ENCODE data around the gene NEAT1.

Gene NEAT1

DNA sequence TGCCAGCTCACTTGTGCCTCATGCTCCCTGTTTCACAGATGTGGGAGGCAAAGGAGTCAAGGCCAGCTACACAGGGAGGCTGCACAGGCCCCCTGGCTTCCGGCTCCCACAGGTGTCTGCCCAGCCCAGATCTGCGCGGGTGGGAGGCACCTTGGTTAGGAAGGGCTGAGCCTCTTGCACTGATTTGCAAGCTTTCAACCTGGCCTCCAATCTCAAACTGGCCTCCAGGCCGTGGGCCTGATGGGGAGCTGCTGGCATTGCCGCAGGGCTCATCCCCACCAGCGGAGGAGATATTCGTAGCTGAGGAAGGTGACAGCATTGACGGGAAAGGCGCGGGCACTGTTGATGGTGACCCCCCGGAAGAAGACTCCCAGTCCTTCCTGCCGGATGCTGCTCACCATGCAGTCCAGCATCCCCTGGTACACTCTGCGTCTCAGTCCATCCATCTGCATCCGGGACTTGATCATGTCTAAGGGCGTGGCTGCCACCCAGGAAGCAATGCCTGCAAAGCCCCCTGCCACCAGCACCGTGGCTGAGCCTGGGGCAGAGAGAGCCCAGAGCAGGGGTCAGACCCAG, 46.4 kb upstream of the NEAT1 start:
- Histone ChIP-seq H3K36me3 (replicated peaks in 1 of 2; ENCODE audit: control insufficient read depth in 2 of 2, insufficient read depth in 2 of 2, low read length in 2 of 2) (no peaks in the 10 kb centered on the region), H3K4me2 (ENCODE audit: insufficient read depth, low read length, poor library complexity, severe bottlenecking) (no peak overlapping the region), H4K8ac (ENCODE audit: low read depth, low read length) (no peak overlapping the region), H2BK12ac (ENCODE audit: low read length) (peak overlapping the region; percentile 10), H3K27ac (replicated peaks; ENCODE audit: low read length) (no peak overlapping the region), H3K23ac (ENCODE audit: low read depth, low read length, poor library complexity) (no peak overlapping the region), H3K18ac (ENCODE audit: low read length) (no peak overlapping the region), H2BK5ac (ENCODE audit: low read length) (no peak overlapping the region), H2AK5ac (ENCODE audit: low read depth, low read length) (peak overlapping the region; percentile 75), H3K4ac (ENCODE audit: low read length) (peak overlapping the region; percentile 61), H3K9ac (ENCODE audit: low read depth, low read length, poor library complexity) (no peak overlapping the region), H3K4me1 (ENCODE audit: control insufficient read depth in 2 of 2, insufficient read depth in 1 of 2, low read depth in 1 of 2, low read length in 2 of 2) (no peaks in the 10 kb centered on the region), H3K79me1 (ENCODE audit: low read depth, low read length) (no peaks in the 10 kb centered on the region), H3K27me3 (ENCODE audit: control insufficient read depth in 3 of 3, insufficient read depth in 3 of 3, low read depth in 1 of 3, low read length in 3 of 3) (peaks cover 0 to 19% (median 0%) of the 10 kb centered on the region in 3 experiments), H3K14ac (ENCODE audit: low read length) (no peak overlapping the region), H3K9me3 (replicated peaks in 1 of 2; ENCODE audit: control insufficient read depth in 2 of 2, insufficient read depth in 1 of 2, low read depth in 1 of 2, low read length in 2 of 2) (peaks cover 0 to 2% of the 10 kb centered on the region in 2 donors), H2BK15ac (ENCODE audit: low read length) (peak overlapping the region; percentile 26), H4K91ac (ENCODE audit: low read depth, low read length, poor library complexity) (peak overlapping the region; percentile 3), H2BK120ac (ENCODE audit: low read depth, low read length) (no peak overlapping the region), H3K4me3 (ENCODE audit: low read length in 2 of 2) (no peak overlapping the region), H2AFZ (ENCODE audit: low read length) (no peak overlapping the region)
- no peak for DNase-seq (ENCODE audit: low spot score)
- WGBS, 2 donors (ENCODE audit: extremely low coverage in 2 of 2, insufficient read length in 2 of 2, insufficient replicate concordance in 1 of 2) = no CpG with 5 or more reads among the region's 16 CpGs

DNA sequence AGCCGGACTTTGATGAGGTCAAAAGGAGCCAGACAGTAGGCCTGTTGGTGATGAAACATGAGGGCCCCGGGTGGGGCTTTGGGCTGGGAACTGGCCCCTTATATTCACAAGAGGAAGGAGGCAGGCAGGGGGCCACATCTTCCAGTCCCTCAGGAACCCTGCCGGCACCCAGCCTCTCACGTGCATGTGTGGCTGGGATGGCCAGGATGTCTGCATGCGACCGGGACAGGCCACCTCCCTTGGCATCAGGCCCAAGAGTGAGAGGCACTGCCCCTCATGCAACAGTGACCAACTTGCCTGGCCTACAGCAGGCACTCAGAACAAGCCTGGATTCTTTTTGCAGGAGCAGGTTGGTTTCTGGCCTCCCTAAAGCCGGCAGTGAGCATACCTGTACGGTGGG, 45.6 kb upstream of the NEAT1 start:
- Histone ChIP-seq H3K4me2 (ENCODE audit: insufficient read depth, low read length, poor library complexity, severe bottlenecking) (no peak overlapping the region), H3K27ac (replicated peaks; ENCODE audit: low read length) (no peak overlapping the region), H3K79me1 (ENCODE audit: low read depth, low read length) (no peaks in the 10 kb centered on the region), H3K18ac (ENCODE audit: low read length) (no peak overlapping the region), H2AK5ac (ENCODE audit: low read depth, low read length) (peak overlapping the region; percentile 79), H3K9ac (ENCODE audit: low read depth, low read length, poor library complexity) (peak overlapping the region; percentile 37), H3K27me3 (ENCODE audit: control insufficient read depth in 3 of 3, insufficient read depth in 3 of 3, low read depth in 1 of 3, low read length in 3 of 3) (peaks cover 0 to 19% (median 0%) of the 10 kb centered on the region in 3 experiments), H3K9me3 (replicated peaks in 1 of 2; ENCODE audit: control insufficient read depth in 2 of 2, insufficient read depth in 1 of 2, low read depth in 1 of 2, low read length in 2 of 2) (peaks cover 0 to 2% of the 10 kb centered on the region in 2 donors), H4K91ac (ENCODE audit: low read depth, low read length, poor library complexity) (no peak overlapping the region), H3K23ac (ENCODE audit: low read depth, low read length, poor library complexity) (peak overlapping the region; percentile 17), H2AFZ (ENCODE audit: low read length) (no peak overlapping the region), H3K4ac (ENCODE audit: low read length) (no peak overlapping the region), H3K14ac (ENCODE audit: low read length) (no peak overlapping the region), H2BK12ac (ENCODE audit: low read length) (no peak overlapping the region), H2BK15ac (ENCODE audit: low read length) (no peak overlapping the region), H3K4me1 (ENCODE audit: control insufficient read depth in 2 of 2, insufficient read depth in 1 of 2, low read depth in 1 of 2, low read length in 2 of 2) (peaks cover 3 to 4% of the 10 kb centered on the region in 2 donors), H3K4me3 (ENCODE audit: low read length in 2 of 2) (no peak overlapping the region), H2BK120ac (ENCODE audit: low read depth, low read length) (peak overlapping the region; percentile 41), H3K36me3 (replicated peaks in 1 of 2; ENCODE audit: control insufficient read depth in 2 of 2, insufficient read depth in 2 of 2, low read length in 2 of 2) (no peaks in the 10 kb centered on the region), H4K8ac (ENCODE audit: low read depth, low read length) (no peak overlapping the region), H2BK5ac (ENCODE audit: low read length) (peak overlapping the region; percentile 50)
- no peak for DNase-seq (ENCODE audit: low spot score)
- WGBS, 2 donors (ENCODE audit: extremely low coverage in 2 of 2, insufficient read length in 2 of 2, insufficient replicate concordance in 1 of 2) = no CpG with 5 or more reads among the region's 8 CpGs

DNA sequence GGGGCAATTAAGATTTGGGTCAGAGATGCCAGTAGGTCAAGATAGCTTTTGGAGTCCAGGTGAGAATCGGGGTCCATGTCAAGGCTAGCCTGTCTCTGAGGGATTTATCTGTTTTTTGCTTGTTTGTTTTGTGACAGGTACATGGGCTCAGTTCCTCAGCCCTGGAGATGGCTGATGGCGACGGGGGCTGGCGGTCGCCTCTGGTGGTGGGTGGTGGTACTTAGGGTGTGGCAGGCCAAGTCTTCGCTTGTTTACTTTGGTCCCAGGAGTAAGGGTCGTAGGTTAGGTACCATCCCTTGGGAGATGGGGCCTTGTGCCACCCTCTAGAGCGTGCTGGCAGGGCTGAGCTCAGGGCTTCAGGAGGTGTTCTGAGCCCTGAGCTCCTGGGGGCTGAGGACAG, 44.8 kb upstream of the NEAT1 start:
- H2BK120ac ChIP-seq (ENCODE audit: low read depth, low read length) = no peak overlapping the region
- H2AK5ac ChIP-seq (ENCODE audit: low read depth, low read length) = peak overlapping the region; percentile 79
- H3K18ac ChIP-seq (ENCODE audit: low read length) = peak overlapping the region; percentile 36
- no peaks in the 10 kb centered on the region for H3K36me3 ChIP-seq (replicated peaks in 1 of 2; ENCODE audit: control insufficient read depth in 2 of 2, insufficient read depth in 2 of 2, low read length in 2 of 2)
- H2BK12ac ChIP-seq (ENCODE audit: low read length) = no peak overlapping the region
- WGBS, 2 donors (ENCODE audit: extremely low coverage in 2 of 2, insufficient read length in 2 of 2, insufficient replicate concordance in 1 of 2) = no CpG with 5 or more reads among the region's 8 CpGs
- no peak for DNase-seq (ENCODE audit: low spot score)
- H3K4ac ChIP-seq (ENCODE audit: low read length) = no peak overlapping the region
- H3K9me3 ChIP-seq (replicated peaks in 1 of 2; ENCODE audit: control insufficient read depth in 2 of 2, insufficient read depth in 1 of 2, low read depth in 1 of 2, low read length in 2 of 2) = peaks cover 0 to 2% of the 10 kb centered on the region in 2 donors
- peaks cover 0 to 16% (median 0%) of the 10 kb centered on the region in 3 experiments for H3K27me3 ChIP-seq (ENCODE audit: control insufficient read depth in 3 of 3, insufficient read depth in 3 of 3, low read depth in 1 of 3, low read length in 3 of 3)
- H2BK15ac ChIP-seq (ENCODE audit: low read length) = peak overlapping the region; percentile 21
- H2AFZ ChIP-seq (ENCODE audit: low read length) = no peak overlapping the region
- H3K4me3 ChIP-seq (ENCODE audit: low read length in 2 of 2) = no peak overlapping the region
- peak overlapping the region; percentile 25 for H3K9ac ChIP-seq (ENCODE audit: low read depth, low read length, poor library complexity)
- H3K27ac ChIP-seq (replicated peaks; ENCODE audit: low read length) = no peak overlapping the region
- no peak overlapping the region for H3K4me2 ChIP-seq (ENCODE audit: insufficient read depth, low read length, poor library complexity, severe bottlenecking)
- H3K14ac ChIP-seq (ENCODE audit: low read length) = no peak overlapping the region
- H3K23ac ChIP-seq (ENCODE audit: low read depth, low read length, poor library complexity) = no peak overlapping the region
- H3K4me1 ChIP-seq (ENCODE audit: control insufficient read depth in 2 of 2, insufficient read depth in 1 of 2, low read depth in 1 of 2, low read length in 2 of 2) = peaks cover 11% of the 10 kb centered on the region in 2 donors
- H4K8ac ChIP-seq (ENCODE audit: low read depth, low read length) = no peak overlapping the region
- H2BK5ac ChIP-seq (ENCODE audit: low read length) = no peak overlapping the region
- no peaks in the 10 kb centered on the region for H3K79me1 ChIP-seq (ENCODE audit: low read depth, low read length)
- H4K91ac ChIP-seq (ENCODE audit: low read depth, low read length, poor library complexity) = no peak overlapping the region

DNA sequence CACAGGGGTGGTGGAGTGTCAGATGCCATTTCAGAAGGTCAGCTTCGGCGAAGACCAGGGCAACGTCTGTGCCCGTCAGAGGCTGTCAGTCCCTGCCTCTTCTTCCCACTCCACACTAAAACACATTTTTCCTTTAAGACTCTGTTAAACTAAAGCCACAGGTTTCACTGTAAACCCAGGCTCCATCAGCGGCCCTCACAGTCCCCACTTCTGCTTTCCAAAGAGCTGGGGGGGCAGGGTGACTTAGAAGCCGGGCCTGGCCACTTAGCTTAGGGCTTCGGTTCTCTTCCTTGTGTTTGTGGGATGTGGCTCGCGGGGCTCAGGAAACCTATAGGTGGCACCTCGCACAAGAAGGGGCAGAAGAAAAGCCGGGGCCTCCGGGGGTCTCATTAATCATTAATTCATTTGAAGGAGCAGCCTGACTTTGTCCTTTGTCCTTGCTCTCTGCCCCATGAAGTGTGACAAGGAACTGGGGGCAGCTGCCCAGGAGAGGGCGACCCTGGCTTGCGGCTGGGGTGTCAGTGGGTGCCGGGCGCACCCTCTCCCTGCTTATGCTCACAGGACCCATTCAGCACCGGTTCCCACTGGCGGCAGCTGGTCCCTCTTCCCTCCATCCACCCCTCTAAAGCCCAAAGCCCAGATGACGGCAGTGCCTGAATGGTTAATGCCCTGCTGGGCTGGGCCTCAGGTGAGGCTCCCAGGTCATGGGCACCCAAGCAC, 44.2 kb upstream of the NEAT1 start:
- no peak overlapping the region for H3K4ac ChIP-seq (ENCODE audit: low read length)
- H2BK12ac ChIP-seq (ENCODE audit: low read length) = no peak overlapping the region
- peaks cover 0 to 2% of the 10 kb centered on the region in 2 donors for H3K9me3 ChIP-seq (replicated peaks in 1 of 2; ENCODE audit: control insufficient read depth in 2 of 2, insufficient read depth in 1 of 2, low read depth in 1 of 2, low read length in 2 of 2)
- H2BK120ac ChIP-seq (ENCODE audit: low read depth, low read length) = no peak overlapping the region
- H3K36me3 ChIP-seq (replicated peaks in 1 of 2; ENCODE audit: control insufficient read depth in 2 of 2, insufficient read depth in 2 of 2, low read length in 2 of 2) = no peaks in the 10 kb centered on the region
- no peak overlapping the region for H2BK5ac ChIP-seq (ENCODE audit: low read length)
- no peak overlapping the region for H3K9ac ChIP-seq (ENCODE audit: low read depth, low read length, poor library complexity)
- H3K4me3 ChIP-seq (ENCODE audit: low read length in 2 of 2) = no peak overlapping the region
- no peak overlapping the region for H3K4me2 ChIP-seq (ENCODE audit: insufficient read depth, low read length, poor library complexity, severe bottlenecking)
- no peak overlapping the region for H4K8ac ChIP-seq (ENCODE audit: low read depth, low read length)
- peak overlapping the region; percentile 75 for H3K23ac ChIP-seq (ENCODE audit: low read depth, low read length, poor library complexity)
- peaks cover 12 to 14% of the 10 kb centered on the region in 2 donors for H3K4me1 ChIP-seq (ENCODE audit: control insufficient read depth in 2 of 2, insufficient read depth in 1 of 2, low read depth in 1 of 2, low read length in 2 of 2)
- WGBS, 2 donors (ENCODE audit: extremely low coverage in 2 of 2, insufficient read length in 2 of 2, insufficient replicate concordance in 1 of 2) = no CpG with 5 or more reads among the region's 19 CpGs
- H3K27ac ChIP-seq (replicated peaks; ENCODE audit: low read length) = no peak overlapping the region
- H2AFZ ChIP-seq (ENCODE audit: low read length) = no peak overlapping the region
- H3K18ac ChIP-seq (ENCODE audit: low read length) = peak overlapping the region; percentile 36
- H2BK15ac ChIP-seq (ENCODE audit: low read length) = peak overlapping the region; percentile 45
- no peak overlapping the region for H4K91ac ChIP-seq (ENCODE audit: low read depth, low read length, poor library complexity)
- H3K79me1 ChIP-seq (ENCODE audit: low read depth, low read length) = no peaks in the 10 kb centered on the region
- DNase-seq (ENCODE audit: low spot score) = no peak
- peaks cover 0 to 16% (median 0%) of the 10 kb centered on the region in 3 experiments for H3K27me3 ChIP-seq (ENCODE audit: control insufficient read depth in 3 of 3, insufficient read depth in 3 of 3, low read depth in 1 of 3, low read length in 3 of 3)
- no peak overlapping the region for H3K14ac ChIP-seq (ENCODE audit: low read length)
- no peak overlapping the region for H2AK5ac ChIP-seq (ENCODE audit: low read depth, low read length)

Data from neuronal stem cell (in vitro differentiated cells).